OCI-LY1 (cell line): ENCODE data around the gene SVOPL.

Experiments
- H2AFZ ChIP-seq: fragments of 200-600 bp; sonication (generic), shearing (Covaris generic); 2 replicates; pipeline ENCODE4 v1.6.0; 2014; ENCODE audit warnings: antibody characterized with exemption, mild to moderate bottlenecking, low read length
- H3F3A ChIP-seq: fragments of 200-600 bp; sonication (generic), shearing (Covaris generic); 2 replicates; pipeline ENCODE4 v1.6.0; 2014; ENCODE audit warnings: mild to moderate bottlenecking, antibody characterized with exemption, low read length, moderate library complexity; ENCODE audit not compliant: insufficient read depth
- H3K27ac ChIP-seq: fragments of 200-600 bp; sonication (generic); 2 replicates; pipeline ENCODE4 v1.5.1; 2014; ENCODE audit warnings: low read length, mixed run types, mild to moderate bottlenecking, low read depth; ENCODE audit not compliant: poor library complexity, severe bottlenecking
- H3K27me3 ChIP-seq: fragments of 200-600 bp; sonication (generic); 2 replicates; pipeline ENCODE4 v1.6.0; 2014; ENCODE audit warnings: antibody characterized with exemption, mild to moderate bottlenecking, low read length, moderate library complexity; ENCODE audit not compliant: insufficient read depth
- H3K36me3 ChIP-seq: fragments of 200-600 bp; sonication (generic); 2 replicates; pipeline ENCODE4 v1.6.1; 2014; ENCODE audit warnings: mild to moderate bottlenecking, antibody characterized with exemption, low read length, moderate library complexity, mixed read lengths; ENCODE audit not compliant: insufficient read depth
- H3K4me1 ChIP-seq: fragments of 200-600 bp; sonication (generic); 2 replicates; pipeline ENCODE4 v1.5.1; 2014; ENCODE audit warnings: mild to moderate bottlenecking, low read length, moderate library complexity; ENCODE audit not compliant: insufficient read depth, severe bottlenecking
- H3K4me2 ChIP-seq: fragments of 200-600 bp; sonication (generic), shearing (Covaris generic); 2 replicates; pipeline ENCODE4 v1.6.1; 2014; ENCODE audit warnings: low read length
- H3K4me3 ChIP-seq: fragments of 200-600 bp; sonication (generic); 2 replicates; pipeline ENCODE4 v1.5.1; 2014; ENCODE audit warnings: low read length, low read depth, mild to moderate bottlenecking, mixed read lengths; ENCODE audit not compliant: poor library complexity, severe bottlenecking
- H3K79me2 ChIP-seq: fragments of 200-600 bp; shearing (Covaris generic); 2 replicates; pipeline ENCODE4 v1.6.1; 2016; ENCODE audit warnings: mixed run types, low read length, mixed read lengths; ENCODE audit not compliant: insufficient read depth
- H3K9ac ChIP-seq: fragments of 200-600 bp; sonication (generic), shearing (Covaris generic); 2 replicates; pipeline ENCODE4 v1.6.1; 2014; ENCODE audit warnings: mild to moderate bottlenecking, low read length, mixed read lengths
- H3K9me2 ChIP-seq: fragments of 200-600 bp; sonication (generic), shearing (Covaris generic); 2 replicates; pipeline ENCODE4 v1.6.1; 2014; ENCODE audit warnings: low read depth, mild to moderate bottlenecking, low read length, mixed read lengths
- H3K9me3 ChIP-seq: fragments of 200-600 bp; shearing (Covaris generic); 2 replicates; pipeline ENCODE4 v1.6.1; 2014; ENCODE audit warnings: low read length, mixed read lengths
- H4K20me1 ChIP-seq: fragments of 200-600 bp; sonication (generic), shearing (Covaris generic); 2 replicates; pipeline ENCODE4 v1.6.0; 2016; ENCODE audit warnings: mild to moderate bottlenecking, low read length; ENCODE audit not compliant: insufficient read depth
- EZH2 ChIP-seq: fragments of 200-600 bp; sonication (generic), shearing (Covaris generic); IDR thresholded peaks from 2 replicates; pipeline ENCODE4 v1.8.0; 2017; ENCODE audit warnings: borderline replicate concordance, mixed run types, mild to moderate bottlenecking, antibody characterized with exemption, low read length, moderate library complexity, mixed read lengths
- TF ChIP-seq, protein P1 (sequence below): fragments of 200-600 bp; sonication (generic), shearing (Covaris generic); IDR thresholded peaks from 2 replicates; pipeline ENCODE4 v1.5.1; 2017; ENCODE audit warnings: mild to moderate bottlenecking, antibody characterized with exemption, low read length, moderate library complexity, mixed read lengths

SVOPL gene

DNA sequence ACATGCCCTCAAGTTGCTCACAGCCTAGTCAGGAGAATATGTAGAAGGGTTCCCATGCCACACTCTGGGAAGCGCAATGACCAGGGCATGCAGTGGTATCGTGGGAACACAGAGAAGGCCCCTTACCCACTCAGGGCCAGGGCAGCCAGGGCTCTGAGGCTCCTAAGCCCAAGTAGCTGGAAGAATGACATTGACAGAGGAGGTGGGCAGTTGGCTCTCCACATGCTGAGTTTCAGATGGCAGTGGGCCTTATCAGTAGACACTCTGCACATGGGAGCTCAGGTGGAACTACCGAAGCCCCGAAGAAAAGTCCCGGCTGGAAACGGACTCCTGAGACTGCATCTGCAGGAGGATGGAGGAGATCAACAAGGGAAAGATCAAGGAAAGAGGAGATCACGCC is 15.7 kb upstream of the SVOPL start:
- no peak overlapping the region for H3K4me2 ChIP-seq
- H3K4me1 ChIP-seq, result no peaks in the 10 kb centered on the region
- no peaks in the 10 kb centered on the region for H3F3A ChIP-seq
- no peak overlapping the region for H3K27ac ChIP-seq
- no peaks in the 10 kb centered on the region for H3K9me3 ChIP-seq
- H3K79me2 ChIP-seq, result no peaks in the 10 kb centered on the region
- H3K27me3 ChIP-seq, result 0 out of 2 replicates have a peak, but pooled peaks cover 3% of the 10 kb centered on the region
- H4K20me1 ChIP-seq, result no peaks in the 10 kb centered on the region
- H3K36me3 ChIP-seq, result no peaks in the 10 kb centered on the region
- no peaks in the 10 kb centered on the region for H3K9me2 ChIP-seq
- H2AFZ ChIP-seq, result no peak overlapping the region
- TF ChIP-seq EZH2, result no peak
- no peak overlapping the region for H3K9ac ChIP-seq
- H3K4me3 ChIP-seq, result no peak overlapping the region

DNA sequence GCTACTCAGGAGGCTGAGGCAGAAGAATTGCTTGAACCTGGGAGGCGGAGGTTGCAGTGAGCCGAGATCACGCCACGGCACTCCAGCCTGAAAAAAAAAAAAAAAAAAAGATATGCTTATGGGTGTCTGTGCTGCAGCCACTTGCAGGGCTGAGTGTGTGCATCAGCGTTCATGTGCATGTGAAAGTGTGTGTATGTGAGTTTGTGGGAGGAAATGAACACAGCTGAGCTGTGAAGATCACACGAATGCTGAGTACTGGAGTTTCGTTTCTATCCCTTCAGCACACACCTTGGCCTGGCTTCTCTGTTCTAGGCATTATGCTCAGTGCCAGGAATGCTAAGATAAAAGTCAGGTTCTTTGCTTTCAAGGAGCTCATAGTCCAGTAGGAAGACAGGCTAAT is 12.0 kb upstream of the SVOPL start:
- H3K9me2 ChIP-seq, result no peaks in the 10 kb centered on the region
- H3K27me3 ChIP-seq, result 0 out of 2 replicates have a peak, but pooled peaks cover 6% of the 10 kb centered on the region
- H3K36me3 ChIP-seq, result no peaks in the 10 kb centered on the region
- H3K4me3 ChIP-seq, result no peak overlapping the region
- no peaks in the 10 kb centered on the region for H3K9me3 ChIP-seq
- no peaks in the 10 kb centered on the region for H3F3A ChIP-seq
- H3K4me2 ChIP-seq, result no peak overlapping the region
- no peaks in the 10 kb centered on the region for H3K79me2 ChIP-seq
- no peak overlapping the region for H2AFZ ChIP-seq
- no peak overlapping the region for H3K27ac ChIP-seq
- TF ChIP-seq, protein P1, sequence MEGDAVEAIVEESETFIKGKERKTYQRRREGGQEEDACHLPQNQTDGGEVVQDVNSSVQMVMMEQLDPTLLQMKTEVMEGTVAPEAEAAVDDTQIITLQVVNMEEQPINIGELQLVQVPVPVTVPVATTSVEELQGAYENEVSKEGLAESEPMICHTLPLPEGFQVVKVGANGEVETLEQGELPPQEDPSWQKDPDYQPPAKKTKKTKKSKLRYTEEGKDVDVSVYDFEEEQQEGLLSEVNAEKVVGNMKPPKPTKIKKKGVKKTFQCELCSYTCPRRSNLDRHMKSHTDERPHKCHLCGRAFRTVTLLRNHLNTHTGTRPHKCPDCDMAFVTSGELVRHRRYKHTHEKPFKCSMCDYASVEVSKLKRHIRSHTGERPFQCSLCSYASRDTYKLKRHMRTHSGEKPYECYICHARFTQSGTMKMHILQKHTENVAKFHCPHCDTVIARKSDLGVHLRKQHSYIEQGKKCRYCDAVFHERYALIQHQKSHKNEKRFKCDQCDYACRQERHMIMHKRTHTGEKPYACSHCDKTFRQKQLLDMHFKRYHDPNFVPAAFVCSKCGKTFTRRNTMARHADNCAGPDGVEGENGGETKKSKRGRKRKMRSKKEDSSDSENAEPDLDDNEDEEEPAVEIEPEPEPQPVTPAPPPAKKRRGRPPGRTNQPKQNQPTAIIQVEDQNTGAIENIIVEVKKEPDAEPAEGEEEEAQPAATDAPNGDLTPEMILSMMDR, result no peak
- TF ChIP-seq EZH2, result no peak
- H4K20me1 ChIP-seq, result no peaks in the 10 kb centered on the region
- no peak overlapping the region for H3K9ac ChIP-seq
- H3K4me1 ChIP-seq, result no peaks in the 10 kb centered on the region

DNA sequence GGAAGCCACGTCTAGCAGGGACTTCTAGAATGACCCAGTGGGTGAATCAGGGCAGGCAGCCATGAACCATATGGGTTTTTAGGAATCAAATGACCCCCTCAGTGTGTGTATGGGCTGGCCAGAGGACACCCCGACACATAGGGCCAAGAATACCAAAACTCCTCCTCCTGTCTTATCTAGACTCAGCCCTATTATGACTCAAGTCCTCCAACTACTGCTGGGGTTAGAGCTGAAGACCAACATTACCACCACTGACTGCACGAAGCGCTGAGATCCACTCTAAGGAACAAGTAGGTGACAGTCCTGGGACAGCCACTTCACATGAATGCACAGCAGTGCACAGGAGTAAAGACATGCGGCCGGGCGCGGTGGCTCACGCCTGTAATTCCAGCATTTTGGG is 11.5 kb upstream of the SVOPL start:
- no peak overlapping the region for H3K9ac ChIP-seq
- H3K36me3 ChIP-seq, result no peaks in the 10 kb centered on the region
- no peaks in the 10 kb centered on the region for H4K20me1 ChIP-seq
- no peak overlapping the region for H3K4me2 ChIP-seq
- H3K9me3 ChIP-seq, result no peaks in the 10 kb centered on the region
- 0 out of 2 replicates have a peak, but pooled peaks cover 6% of the 10 kb centered on the region for H3K27me3 ChIP-seq
- H3K27ac ChIP-seq, result no peak overlapping the region
- H3K4me1 ChIP-seq, result no peaks in the 10 kb centered on the region
- no peaks in the 10 kb centered on the region for H3K9me2 ChIP-seq
- TF ChIP-seq EZH2, result no peak
- TF ChIP-seq, protein P1, result no peak
- no peaks in the 10 kb centered on the region for H3F3A ChIP-seq
- no peak overlapping the region for H3K4me3 ChIP-seq
- no peak overlapping the region for H2AFZ ChIP-seq
- H3K79me2 ChIP-seq, result no peaks in the 10 kb centered on the region
